Measurements from ENCODE around the gene SAMD4B.
"Not testable (repeated sequence)": the region's sequence is repeated elsewhere in the genome, so short reads cannot be mapped to it uniquely, and the experiment has no call there.

The SAMD4B gene

GRCh38 chr19:39365531-39365930 lies 23.3 kb downstream of the SAMD4B start:
- DNase-seq (ENCODE audit: low read depth), result no peak

- DNase-seq (ENCODE audit: low read depth), result no peak
These were observed 27.0 kb downstream of the SAMD4B start for GRCh38 chr19:39369200-39369599.

GRCh38 chr19:39370735-39371134 lies 28.5 kb downstream of the SAMD4B start:
- no peak for DNase-seq (ENCODE audit: low read depth)

- peak; percentile 99 for DNase-seq (ENCODE audit: low read depth)
These were observed 30.0 kb downstream of the SAMD4B start for GRCh38 chr19:39372047-39372802.

DNA sequence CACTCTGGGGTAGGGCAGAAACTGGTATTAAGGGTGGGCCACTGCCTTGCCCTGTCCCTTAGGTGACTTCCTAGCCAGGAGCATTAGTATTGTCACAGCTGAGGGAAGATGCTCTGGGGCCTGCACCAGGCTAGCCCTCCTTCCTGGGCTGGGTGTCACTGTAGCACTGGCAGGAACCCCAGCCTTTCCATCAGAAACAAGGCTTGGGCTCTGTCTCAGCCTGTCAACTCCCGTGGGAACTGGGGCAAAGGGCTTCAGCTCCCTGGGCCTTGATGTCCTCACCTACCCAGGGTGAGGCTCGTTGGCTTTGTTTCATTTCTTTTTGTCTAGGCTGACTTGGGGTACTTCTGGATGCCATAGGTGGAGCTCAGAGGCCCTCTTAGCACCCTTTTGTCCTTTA lies 30.7 kb downstream of the SAMD4B start:
- peak; percentile 69 for DNase-seq (ENCODE audit: low read depth)

DNA sequence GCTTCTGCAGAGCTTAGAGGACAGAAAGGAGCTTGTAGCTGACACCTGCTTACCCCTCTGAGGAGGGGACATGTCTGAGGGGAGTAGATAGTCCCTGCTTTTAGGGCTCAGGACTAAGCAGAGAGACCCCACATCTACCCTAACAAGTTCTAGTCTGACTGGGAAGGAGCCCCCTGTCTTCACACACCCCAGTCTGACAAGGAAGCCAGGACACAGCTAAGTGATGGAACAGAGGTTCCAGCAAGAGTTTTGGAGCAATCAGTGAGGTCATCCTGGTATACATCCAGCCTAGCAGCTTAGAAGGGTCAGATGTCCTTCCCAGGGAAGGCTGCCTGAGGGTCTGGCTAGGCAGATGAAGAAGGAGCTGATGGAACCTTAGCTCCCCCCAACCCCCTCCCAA lies 33.7 kb downstream of the SAMD4B start:
- DNase-seq (ENCODE audit: low read depth), result no peak

- DNase-seq (ENCODE audit: low read depth), result no peak
These were observed 35.4 kb downstream of the SAMD4B start for GRCh38 chr19:39377373-39378362.

DNA sequence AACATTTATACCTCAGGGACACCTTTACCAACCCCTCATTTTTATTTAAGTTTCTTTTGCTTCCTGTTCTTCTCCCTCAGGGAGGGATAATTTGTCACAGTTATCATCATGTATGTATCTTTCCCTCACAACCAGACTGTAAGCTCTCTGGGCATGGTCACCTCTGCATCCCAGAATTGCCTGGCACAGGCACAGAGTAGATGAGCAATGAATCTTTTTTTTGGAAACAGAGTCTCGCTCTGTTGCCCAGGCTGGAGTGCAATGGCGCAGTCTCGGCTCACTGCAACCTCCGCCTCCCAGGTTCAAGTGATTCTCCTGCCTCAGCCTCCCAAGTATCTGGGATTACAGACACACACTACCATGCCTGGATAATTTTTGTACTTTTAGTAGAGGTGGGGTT lies 37.1 kb downstream of the SAMD4B start:
- DNase-seq (ENCODE audit: low read depth), result not testable (repeated sequence)

- DNase-seq (ENCODE audit: low read depth), result no peak
These were observed 37.7 kb downstream of the SAMD4B start for GRCh38 chr19:39379865-39380396.

GRCh38 chr19:39380521-39381502 lies 38.6 kb downstream of the SAMD4B start:
- no peak for DNase-seq (ENCODE audit: low read depth)

DNA sequence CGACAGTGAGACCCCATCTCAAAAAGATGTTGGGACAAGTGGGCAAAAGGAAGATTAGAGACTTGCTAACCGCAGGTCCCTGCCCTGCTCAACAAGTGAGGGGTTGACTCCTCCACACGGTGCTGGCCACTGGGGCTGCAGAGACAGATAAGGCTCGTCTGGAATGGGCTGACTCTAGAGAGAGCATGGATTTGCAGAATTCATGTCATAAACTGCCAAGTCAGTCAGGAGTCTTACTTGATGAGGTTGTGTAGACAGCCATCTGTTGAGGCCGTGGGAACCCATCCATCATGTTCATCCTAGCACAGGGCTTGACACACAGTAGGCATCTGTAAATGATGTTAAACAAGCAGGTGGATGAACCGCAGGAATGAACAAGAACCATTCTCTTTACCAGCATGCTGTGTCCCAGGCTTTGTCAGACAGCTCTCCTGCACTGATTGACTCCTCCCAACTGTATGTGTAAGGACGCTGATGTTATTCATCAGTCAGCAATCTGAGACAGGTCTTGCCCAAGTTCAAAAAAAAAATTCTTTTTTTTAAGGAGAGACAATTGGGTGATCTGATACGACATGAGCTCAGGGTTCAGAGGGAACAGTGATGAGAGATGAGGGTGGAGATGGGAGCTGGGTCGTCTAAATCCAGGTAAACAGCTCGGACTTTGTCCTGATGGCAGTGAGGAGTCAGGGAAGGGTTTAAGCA lies 39.8 kb downstream of the SAMD4B start:
- DNase-seq (ENCODE audit: low read depth), result peak; percentile 30

DNA sequence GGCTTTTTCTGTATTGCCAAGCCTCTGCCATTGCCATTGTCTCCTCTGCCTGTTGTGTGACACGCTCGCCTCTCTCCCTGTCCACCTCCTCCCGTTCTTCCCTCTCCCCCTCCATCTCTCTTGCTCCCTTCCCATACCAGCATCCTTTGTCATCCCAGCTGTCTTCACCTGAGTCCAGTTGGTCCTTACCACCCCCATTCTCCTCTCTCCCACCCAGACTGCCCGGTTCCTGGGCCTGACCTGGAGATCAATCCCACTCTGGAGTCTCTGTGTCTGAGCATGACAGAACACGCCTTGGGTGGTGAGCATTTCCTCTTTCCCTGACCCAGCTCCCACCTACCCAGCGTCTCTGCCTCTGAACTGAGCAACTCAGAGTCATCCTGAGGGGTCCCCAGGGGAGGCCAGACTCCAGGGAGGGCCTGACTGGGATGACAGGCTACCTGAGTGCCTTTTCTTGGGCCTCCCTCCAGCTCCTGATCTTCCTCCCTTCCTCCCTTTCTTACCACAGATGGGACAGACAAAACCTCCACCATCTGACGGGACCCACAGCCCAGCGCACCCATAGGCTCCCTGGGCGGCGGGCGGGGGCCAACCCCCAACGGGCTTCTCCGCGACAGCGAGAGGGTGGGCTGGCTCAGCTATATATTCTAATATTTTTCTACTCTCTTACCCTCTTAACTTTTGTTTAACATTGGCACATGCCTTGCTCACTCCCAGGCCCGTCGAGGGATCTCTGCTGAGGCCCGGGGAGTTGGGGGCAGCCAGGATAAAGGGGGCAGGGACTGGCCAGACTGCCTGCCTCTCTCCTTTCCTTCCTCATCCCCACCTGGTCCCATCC lies 41.0 kb downstream of the SAMD4B start:
- DNase-seq (ENCODE audit: low read depth), result no peak

- DNase-seq (ENCODE audit: low read depth), result no peak
These were observed 42.8 kb downstream of the SAMD4B start for GRCh38 chr19:39384839-39385568.

GRCh38 chr19:39385629-39386411 lies 43.6 kb downstream of the SAMD4B start:
- DNase-seq (ENCODE audit: low read depth), result no peak

DNA sequence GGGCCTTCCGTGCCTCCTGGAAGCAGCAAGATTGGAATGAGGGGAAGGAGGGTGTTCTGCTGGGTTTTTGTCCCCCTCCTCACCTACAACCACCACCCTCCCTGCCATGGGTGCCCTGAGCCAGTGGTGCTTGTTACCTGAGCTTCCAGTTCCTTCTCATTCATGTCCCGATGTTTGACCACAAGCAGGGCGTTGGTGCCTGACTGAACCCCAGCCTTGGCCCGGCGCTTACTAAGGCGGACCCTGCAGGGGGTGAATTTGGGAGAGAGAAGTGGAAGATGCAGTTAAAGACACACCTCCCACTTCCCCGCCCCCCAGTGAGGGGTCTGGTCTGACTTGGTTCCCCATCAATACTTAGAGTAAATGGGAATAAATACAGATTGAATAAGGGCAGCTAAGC lies 44.3 kb downstream of the SAMD4B start:
- DNase-seq (ENCODE audit: low read depth), result no peak

DNA sequence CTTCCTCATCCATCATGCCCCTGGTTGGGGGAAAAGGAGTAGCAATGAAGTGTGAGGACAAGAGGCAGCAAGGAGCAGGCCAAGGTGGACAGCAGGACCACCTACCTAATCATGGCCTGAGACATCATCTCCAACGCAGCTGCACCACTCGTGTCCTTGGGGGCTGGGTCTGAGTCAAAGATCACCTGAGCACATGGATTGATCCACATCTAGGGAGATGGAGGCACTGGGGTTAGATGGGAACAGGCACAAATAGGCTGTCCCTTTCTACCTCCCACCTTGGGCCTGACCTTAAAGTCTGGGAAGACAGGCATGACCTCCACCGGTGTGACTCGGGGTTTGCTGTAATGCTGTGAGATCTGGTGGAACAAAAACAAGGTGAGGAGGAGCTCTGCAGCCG lies 46.4 kb downstream of the SAMD4B start:
- no peak for DNase-seq (ENCODE audit: low read depth)

- DNase-seq (ENCODE audit: low read depth), result no peak
These were observed 47.6 kb downstream of the SAMD4B start for GRCh38 chr19:39389631-39390414.

GRCh38 chr19:39390451-39390750 lies 48.2 kb downstream of the SAMD4B start:
- no peak for DNase-seq (ENCODE audit: low read depth)
